Suppressor macrophage treated with lipopolysaccharide for 1 hour (primary cell): ENCODE results near the gene GORASP2.

ENCODE experiments used
- DNase-seq, 3 donors: peaks; one replicate each; pipeline ENCODE4 v3.0.0-alpha.2; 2020 to 2022

The GORASP2 gene

GRCh38 chr2:171008550-171009205 lies 79.6 kb downstream of the GORASP2 start:
- DNase-seq, result no peak

DNA sequence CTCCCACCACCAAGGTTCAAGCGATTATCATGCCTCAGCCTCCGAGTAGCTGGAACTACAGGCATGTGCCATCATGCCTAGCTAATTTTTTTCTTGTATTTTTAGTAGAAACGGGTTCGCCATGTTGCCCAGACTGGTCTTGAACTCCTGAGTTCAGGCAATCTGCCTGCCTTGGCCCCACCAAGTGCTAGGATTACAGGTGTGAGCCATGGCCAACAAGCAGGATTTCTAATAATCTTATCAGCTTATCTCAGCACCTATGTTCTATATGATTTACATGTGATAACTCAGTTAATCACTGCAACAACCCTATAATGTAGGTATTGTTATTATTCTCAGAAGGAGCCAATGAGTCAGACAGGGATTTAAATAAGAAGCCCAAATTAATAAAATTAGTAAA lies 80.3 kb downstream of the GORASP2 start:
- DNase-seq, result no peak

DNA sequence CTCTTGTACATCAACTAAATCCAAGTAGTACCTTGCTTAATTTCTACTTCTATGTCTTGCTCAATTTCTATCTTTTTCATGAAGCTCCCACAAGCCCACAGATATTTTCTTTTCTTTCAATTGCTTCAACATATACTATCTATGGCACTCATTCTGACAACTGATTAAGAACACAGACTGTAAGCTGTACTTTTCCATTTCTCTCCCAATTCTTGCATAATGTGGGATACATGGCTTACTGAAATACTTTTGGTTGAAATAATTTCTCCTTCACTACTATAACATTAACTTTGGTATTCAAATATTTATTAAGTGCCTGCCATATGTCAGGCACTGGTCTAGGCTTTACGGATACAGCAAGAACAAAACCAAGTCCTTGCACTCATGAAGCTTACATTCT lies 84.8 kb downstream of the GORASP2 start:
- DNase-seq, result no peak

- no peak for DNase-seq
These were observed 87.1 kb downstream of the GORASP2 start for GRCh38 chr2:171016125-171016524.
